Activated naive CD4-positive, alpha-beta T cell treated with anti-CD3 and anti-CD28 coated beads, Interleukin-2, amount 50 U/mL, for 72 hours (primary cell): ENCODE data around the gene ST8SIA2. TPM values are rescaled to one million over a fixed set of nuclear protein-coding genes. Genes with fewer than 3 reads are reported as not detected.

Source experiments
- ATAC-seq, 2 donors: fragments of 150-1000 bp; cut with Tn5 transposase; 2 replicates each; pipeline ENCODE4 v1.10.0; 2021; ENCODE audit warnings: mild to moderate bottlenecking in 2 of 2, moderate library complexity in 2 of 2
- DNase-seq, 2 donors: peaks; one replicate each; pipeline ENCODE4 v3.0.0; 2021 to 2022; ENCODE audit warnings: low spot score in 2 of 2
- H3K27ac Mint-ChIP-seq, 2 donors: one replicate each; pipeline ENCODE4 v1.8.0; 2022; ENCODE audit warnings: mild to moderate bottlenecking in 2 of 2, mixed read lengths in 2 of 2
- H3K36me3 Mint-ChIP-seq, 2 donors: one replicate each; pipeline ENCODE4 v1.8.0; 2022; ENCODE audit warnings: mixed read lengths in 2 of 2
- H3K9me3 Mint-ChIP-seq, 2 donors: one replicate each; pipeline ENCODE4 v1.8.0; 2022; ENCODE audit warnings: mixed read lengths in 2 of 2
- total RNA-seq, 2 donors: library from RNA; stranded (reverse); gene quantifications; one replicate each; pipeline ENCODE4 v1.2.3, GENCODE V29; 2022

The ST8SIA2 gene
- total RNA-seq, 2 donors from 2014 or later: not detected

GRCh38 chr15:92392462-92392861 lies 1.2 kb upstream of the ST8SIA2 start:
- Mint-ChIP-seq H3K36me3 (peaks cover 0 to 5% of the 10 kb centered on the region in 2 donors), H3K9me3 (no peaks in the 10 kb centered on the region), H3K27ac (no peak overlapping the region)
- ATAC-seq (no peak), DNase-seq (no peak)

GRCh38 chr15:92393980-92394308 lies 263 bp downstream of the ST8SIA2 start:
- no peak for DNase-seq
- Mint-ChIP-seq H3K27ac (no peak overlapping the region), H3K9me3 (no peaks in the 10 kb centered on the region), H3K36me3 (peaks cover 0 to 5% of the 10 kb centered on the region in 2 donors)
- no peak for ATAC-seq

GRCh38 chr15:92394309-92395097 lies 822 bp downstream of the ST8SIA2 start:
- no peak for ATAC-seq
- H3K36me3 Mint-ChIP-seq: peaks cover 0 to 5% of the 10 kb centered on the region in 2 donors
- no peak for DNase-seq
- H3K27ac Mint-ChIP-seq: no peak overlapping the region
- H3K9me3 Mint-ChIP-seq: no peaks in the 10 kb centered on the region

GRCh38 chr15:92395098-92395635 lies 1.5 kb downstream of the ST8SIA2 start:
- Mint-ChIP-seq H3K27ac (no peak overlapping the region), H3K9me3 (no peaks in the 10 kb centered on the region), H3K36me3 (peaks cover 0 to 5% of the 10 kb centered on the region in 2 donors)
- ATAC-seq (no peak), DNase-seq (no peak)

- Mint-ChIP-seq H3K9me3 (no peaks in the 10 kb centered on the region), H3K27ac (no peak overlapping the region), H3K36me3 (peaks cover 0 to 5% of the 10 kb centered on the region in 2 donors)
- DNase-seq: no peak
- ATAC-seq: no peak
Measured at GRCh38 chr15:92399271-92399950, 5.7 kb downstream of the ST8SIA2 start.

GRCh38 chr15:92400573-92400972 lies 6.9 kb downstream of the ST8SIA2 start:
- no peaks in the 10 kb centered on the region for H3K9me3 Mint-ChIP-seq
- H3K36me3 Mint-ChIP-seq: peaks cover 0 to under 1% of the 10 kb centered on the region in 2 donors
- ATAC-seq (no peak), DNase-seq (no peak)
- no peak overlapping the region for H3K27ac Mint-ChIP-seq

GRCh38 chr15:92400980-92401787 lies 7.5 kb downstream of the ST8SIA2 start:
- no peak overlapping the region for H3K27ac Mint-ChIP-seq
- no peaks in the 10 kb centered on the region for H3K9me3 Mint-ChIP-seq
- DNase-seq: no peak
- ATAC-seq: no peak
- no peaks in the 10 kb centered on the region for H3K36me3 Mint-ChIP-seq

GRCh38 chr15:92402751-92403150 lies 9.1 kb downstream of the ST8SIA2 start:
- ATAC-seq (no peak), DNase-seq (no peak)
- Mint-ChIP-seq H3K9me3 (no peaks in the 10 kb centered on the region), H3K27ac (no peak overlapping the region), H3K36me3 (no peaks in the 10 kb centered on the region)

- ATAC-seq: no peak
- H3K27ac Mint-ChIP-seq: no peak overlapping the region
Measured at GRCh38 chr15:92405942-92406341, 12.3 kb downstream of the ST8SIA2 start.

GRCh38 chr15:92407321-92407720 lies 13.6 kb downstream of the ST8SIA2 start:
- Mint-ChIP-seq H3K27ac (no peak overlapping the region), H3K9me3 (no peaks in the 10 kb centered on the region)
- no peak for ATAC-seq

More at GRCh38 chr15:92405942-92406341, 12.3 kb downstream of the ST8SIA2 start:
- Mint-ChIP-seq H3K36me3 (no peaks in the 10 kb centered on the region), H3K9me3 (no peaks in the 10 kb centered on the region)
- DNase-seq: no peak

GRCh38 chr15:92407916-92408315 lies 14.2 kb downstream of the ST8SIA2 start:
- no peaks in the 10 kb centered on the region for H3K36me3 Mint-ChIP-seq
- DNase-seq: no peak
- ATAC-seq: no peak
- no peaks in the 10 kb centered on the region for H3K9me3 Mint-ChIP-seq
- H3K27ac Mint-ChIP-seq: no peak overlapping the region

More at GRCh38 chr15:92407321-92407720, 13.6 kb downstream of the ST8SIA2 start:
- no peaks in the 10 kb centered on the region for H3K36me3 Mint-ChIP-seq
- DNase-seq: no peak

GRCh38 chr15:92409006-92409405 lies 15.3 kb downstream of the ST8SIA2 start:
- Mint-ChIP-seq H3K9me3 (no peaks in the 10 kb centered on the region), H3K36me3 (no peaks in the 10 kb centered on the region), H3K27ac (no peak overlapping the region)
- DNase-seq: no peak
- ATAC-seq: no peak

GRCh38 chr15:92409521-92409920 lies 15.8 kb downstream of the ST8SIA2 start:
- Mint-ChIP-seq H3K36me3 (no peaks in the 10 kb centered on the region), H3K27ac (no peak overlapping the region), H3K9me3 (no peaks in the 10 kb centered on the region)
- ATAC-seq: no peak
- DNase-seq: no peak

GRCh38 chr15:92410537-92410936 lies 16.9 kb downstream of the ST8SIA2 start:
- no peaks in the 10 kb centered on the region for H3K36me3 Mint-ChIP-seq
- no peaks in the 10 kb centered on the region for H3K9me3 Mint-ChIP-seq
- no peak overlapping the region for H3K27ac Mint-ChIP-seq
- ATAC-seq (no peak), DNase-seq (no peak)

GRCh38 chr15:92411256-92411655 lies 17.6 kb downstream of the ST8SIA2 start:
- no peak overlapping the region for H3K27ac Mint-ChIP-seq
- DNase-seq: no peak
- H3K36me3 Mint-ChIP-seq: no peaks in the 10 kb centered on the region
- ATAC-seq: no peak
- H3K9me3 Mint-ChIP-seq: no peaks in the 10 kb centered on the region

- no peaks in the 10 kb centered on the region for H3K36me3 Mint-ChIP-seq
- no peak overlapping the region for H3K27ac Mint-ChIP-seq
- H3K9me3 Mint-ChIP-seq: no peaks in the 10 kb centered on the region
- DNase-seq (no peak), ATAC-seq (no peak)
Measured at GRCh38 chr15:92413510-92413909, 19.8 kb downstream of the ST8SIA2 start.
